Bronchial epithelial cell (primary cell): Measurements from ENCODE around the gene AGXT. TPM values are rescaled to one million over a fixed set of nuclear protein-coding genes. Genes with fewer than 3 reads are reported as not detected.
A peak's percentile ranks its signal among the peaks of the same experiment; 100 is the strongest.

Source experiments
- DNase-seq: peaks from one replicate; pipeline ENCODE4 v3.0.0-alpha.2; 2010; ENCODE audit warnings: low read depth
- FAIRE-seq: peaks from 2 replicates; lab custom pipeline; 2011; peaks lifted over from hg19 to GRCh38; lab: Jason Lieb, UNC
- H3K27me3 ChIP-seq: 2 replicates; pipeline ENCODE4 v1.5.1; 2011; ENCODE audit warnings: low read length; ENCODE audit not compliant: control insufficient read depth, insufficient read depth
- H3K36me3 ChIP-seq: 2 replicates; pipeline ENCODE4 v1.5.1; 2011; ENCODE audit warnings: low read length; ENCODE audit not compliant: control insufficient read depth, insufficient read depth
- H3K4me3 ChIP-seq: 2 replicates; pipeline ENCODE4 v1.5.1; 2011; ENCODE audit warnings: mild to moderate bottlenecking, low read depth, low read length, control low read depth
- total RNA-seq: library from RNA; depleted of rRNA; stranded (reverse); fragments of >200 nt; gene quantifications from 2 replicates; pipeline ENCODE4 v1.2.1, GENCODE V29; 2014
- TF ChIP-seq, protein P1 (sequence below): IDR thresholded peaks from 2 replicates; pipeline ENCODE4 v1.5.1; 2011; ENCODE audit warnings: mild to moderate bottlenecking, moderate library complexity, low read length, control low read depth, inconsistent platforms; ENCODE audit not compliant: insufficient read depth, severe bottlenecking

AGXT gene
- total RNA-seq, 1 donor from 2014 or later, result not detected

GRCh38 chr2:240921311-240921994 is 52.8 kb downstream of the AGXT start:
- DNase-seq, result peak; percentile 68
- TF ChIP-seq, protein P1, sequence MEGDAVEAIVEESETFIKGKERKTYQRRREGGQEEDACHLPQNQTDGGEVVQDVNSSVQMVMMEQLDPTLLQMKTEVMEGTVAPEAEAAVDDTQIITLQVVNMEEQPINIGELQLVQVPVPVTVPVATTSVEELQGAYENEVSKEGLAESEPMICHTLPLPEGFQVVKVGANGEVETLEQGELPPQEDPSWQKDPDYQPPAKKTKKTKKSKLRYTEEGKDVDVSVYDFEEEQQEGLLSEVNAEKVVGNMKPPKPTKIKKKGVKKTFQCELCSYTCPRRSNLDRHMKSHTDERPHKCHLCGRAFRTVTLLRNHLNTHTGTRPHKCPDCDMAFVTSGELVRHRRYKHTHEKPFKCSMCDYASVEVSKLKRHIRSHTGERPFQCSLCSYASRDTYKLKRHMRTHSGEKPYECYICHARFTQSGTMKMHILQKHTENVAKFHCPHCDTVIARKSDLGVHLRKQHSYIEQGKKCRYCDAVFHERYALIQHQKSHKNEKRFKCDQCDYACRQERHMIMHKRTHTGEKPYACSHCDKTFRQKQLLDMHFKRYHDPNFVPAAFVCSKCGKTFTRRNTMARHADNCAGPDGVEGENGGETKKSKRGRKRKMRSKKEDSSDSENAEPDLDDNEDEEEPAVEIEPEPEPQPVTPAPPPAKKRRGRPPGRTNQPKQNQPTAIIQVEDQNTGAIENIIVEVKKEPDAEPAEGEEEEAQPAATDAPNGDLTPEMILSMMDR, result no peak
- no peak for FAIRE-seq

GRCh38 chr2:240921995-240922244 is 53.3 kb downstream of the AGXT start:
- no peaks in the 10 kb centered on the region for H3K27me3 ChIP-seq
- H3K36me3 ChIP-seq, result no peaks in the 10 kb centered on the region
- TF ChIP-seq, protein P1, result no peak
- DNase-seq (no peak), FAIRE-seq (no peak)
- no peak overlapping the region for H3K4me3 ChIP-seq

More at GRCh38 chr2:240921311-240921994, 52.8 kb downstream of the AGXT start:
- no peaks in the 10 kb centered on the region for H3K36me3 ChIP-seq
- H3K27me3 ChIP-seq, result no peaks in the 10 kb centered on the region
- no peak overlapping the region for H3K4me3 ChIP-seq

DNA sequence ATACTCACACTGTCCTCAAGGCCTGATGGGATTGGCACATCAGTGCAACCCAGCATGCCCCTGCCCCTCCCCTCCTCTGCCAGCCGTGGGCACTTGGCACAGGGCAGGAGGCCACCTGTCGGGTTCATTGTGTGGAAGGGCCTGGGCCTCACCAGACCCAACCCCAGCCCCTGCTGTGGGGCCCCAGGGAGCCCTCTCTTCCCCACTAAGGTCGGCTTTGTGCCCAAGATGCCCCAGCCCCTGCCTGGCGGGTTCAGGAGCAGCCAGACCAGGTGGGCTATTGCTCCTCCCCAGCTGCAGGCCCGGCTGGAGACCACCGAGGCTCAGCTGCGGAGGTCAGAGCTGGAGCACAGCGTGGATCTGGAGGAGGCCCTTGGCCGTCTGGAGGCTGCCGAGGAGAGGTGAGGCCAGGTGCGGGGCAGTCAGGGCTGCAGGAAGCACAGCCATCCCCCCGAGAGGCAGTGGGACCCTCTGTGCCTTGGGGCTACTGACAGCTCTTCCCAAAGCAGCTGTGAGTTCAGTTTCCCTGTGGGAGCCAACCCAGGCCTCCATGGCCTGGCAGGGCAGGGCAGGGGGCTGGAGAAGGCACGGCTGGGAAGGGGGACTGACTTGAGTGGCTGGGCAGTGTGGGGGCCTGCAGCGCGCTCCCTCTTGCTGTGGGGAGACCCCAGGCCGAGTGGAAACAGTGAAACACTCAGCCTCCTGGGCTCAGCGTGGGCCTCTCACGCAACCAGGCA is 53.8 kb downstream of the AGXT start:
- Histone ChIP-seq H3K4me3 (no peak overlapping the region), H3K36me3 (no peaks in the 10 kb centered on the region), H3K27me3 (no peaks in the 10 kb centered on the region)
- DNase-seq (no peak), FAIRE-seq (no peak)
- TF ChIP-seq, protein P1, result no peak

DNA sequence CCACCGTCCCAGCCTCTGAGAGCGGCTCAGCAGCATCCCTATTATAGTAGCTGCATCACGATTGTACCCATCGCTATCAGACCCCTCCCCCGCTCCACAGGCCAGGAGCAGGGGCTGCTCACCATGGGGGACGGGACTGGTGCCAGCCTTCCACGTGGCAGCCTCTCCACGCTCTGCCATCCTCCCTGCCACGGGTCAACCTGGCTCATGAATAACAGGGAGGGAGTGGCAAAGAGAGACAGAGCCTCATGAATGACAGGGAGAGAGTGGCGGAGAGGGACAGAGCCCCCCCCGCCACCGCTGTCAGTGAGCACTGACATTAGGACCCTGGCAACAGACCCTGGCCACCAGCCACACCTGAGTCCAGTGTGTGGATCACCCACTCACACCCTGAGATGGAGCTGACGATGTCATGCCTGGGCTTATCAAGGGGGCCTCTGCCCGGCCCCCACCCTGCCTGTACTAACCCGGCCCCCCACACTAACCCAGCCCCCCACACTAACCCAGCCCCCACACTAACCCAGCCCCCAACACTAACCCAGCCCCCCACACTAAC is 54.4 kb downstream of the AGXT start:
- no peak for FAIRE-seq
- Histone ChIP-seq H3K27me3 (no peaks in the 10 kb centered on the region), H3K36me3 (no peaks in the 10 kb centered on the region), H3K4me3 (no peak overlapping the region)
- no peak for DNase-seq
- TF ChIP-seq, protein P1, result no peak

- DNase-seq (no peak), FAIRE-seq (no peak)
- no peaks in the 10 kb centered on the region for H3K27me3 ChIP-seq
- TF ChIP-seq, protein P1, result no peak
- H3K4me3 ChIP-seq, result no peak overlapping the region
- no peaks in the 10 kb centered on the region for H3K36me3 ChIP-seq
These were observed 56.6 kb downstream of the AGXT start for GRCh38 chr2:240925191-240925567.
